Transverse colon (tissue), 4 donors: Measurements from ENCODE around the gene RGS3.

Experiments used
- EP300 ChIP-seq: sonication (generic); formaldehyde crosslinking; IDR thresholded peaks from one replicate; pipeline ENCODE4 v1.6.1; 2017; ENCODE audit warnings: antibody characterized with exemption, low read depth
- POLR2A ChIP-seq: fragments of 450-650 bp; IDR thresholded peaks from one replicate; pipeline ENCODE4 v1.6.1; 2016; ENCODE audit warnings: antibody characterized with exemption, mild to moderate bottlenecking, moderate library complexity
- POLR2AphosphoS5 ChIP-seq, 3 donors: sonication (generic); formaldehyde crosslinking; IDR thresholded peaks; one replicate each; pipeline ENCODE4 v1.6.1; 2016; ENCODE audit warnings: antibody characterized with exemption in 3 of 3
- TF ChIP-seq, protein P1 (sequence below), 5 experiments: fragments of 200-600 bp in 3 of 5; fragments of 450-650 bp in 2 of 5; sonication (generic) in 3 of 5; IDR thresholded peaks; 1 replicate in 2 of 5; 2 replicates in 3 of 5; pipeline ENCODE4 v1.5.1; 2016 to 2017; ENCODE audit warnings: antibody characterized with exemption in 5 of 5, inconsistent platforms in 3 of 5, mild to moderate bottlenecking in 2 of 5, moderate library complexity in 1 of 5

DNA sequence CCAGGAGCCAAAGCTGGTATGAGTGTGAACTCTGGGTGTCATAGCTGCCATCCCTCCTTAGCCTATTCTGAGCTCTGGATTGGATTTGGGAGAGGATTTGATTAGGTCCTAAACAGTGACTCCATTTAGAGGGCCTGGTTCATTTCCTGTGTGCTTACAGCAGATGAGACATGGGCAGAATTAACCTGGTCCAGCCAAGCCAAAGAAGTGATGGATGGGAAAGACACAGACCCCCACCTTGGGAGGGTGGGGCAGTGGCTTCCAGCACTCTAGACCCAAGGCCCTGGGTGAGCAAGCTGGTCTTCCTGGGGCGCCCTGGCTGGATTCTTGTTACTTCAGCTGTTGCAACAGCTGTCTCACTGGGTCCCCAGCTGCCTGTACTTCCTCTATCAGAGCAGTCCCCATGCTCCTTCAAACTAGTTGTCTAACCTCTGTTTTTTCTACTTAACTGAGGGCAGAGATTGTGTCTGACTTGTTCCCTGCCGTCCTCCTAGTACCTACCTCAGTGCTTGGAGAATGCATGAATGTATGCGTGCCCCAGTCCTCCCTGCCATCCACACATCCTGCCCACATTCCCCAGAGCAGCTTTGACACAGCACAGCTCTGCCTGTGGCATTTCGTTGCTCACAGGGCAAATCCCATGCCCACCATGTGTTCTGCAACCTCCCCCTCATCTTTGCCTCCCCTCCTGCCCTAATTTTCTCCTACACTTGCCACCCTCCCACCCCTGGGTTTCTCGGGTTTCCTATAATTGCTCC, 115.9 kb downstream of the RGS3 start:
- TF ChIP-seq, protein P1, sequence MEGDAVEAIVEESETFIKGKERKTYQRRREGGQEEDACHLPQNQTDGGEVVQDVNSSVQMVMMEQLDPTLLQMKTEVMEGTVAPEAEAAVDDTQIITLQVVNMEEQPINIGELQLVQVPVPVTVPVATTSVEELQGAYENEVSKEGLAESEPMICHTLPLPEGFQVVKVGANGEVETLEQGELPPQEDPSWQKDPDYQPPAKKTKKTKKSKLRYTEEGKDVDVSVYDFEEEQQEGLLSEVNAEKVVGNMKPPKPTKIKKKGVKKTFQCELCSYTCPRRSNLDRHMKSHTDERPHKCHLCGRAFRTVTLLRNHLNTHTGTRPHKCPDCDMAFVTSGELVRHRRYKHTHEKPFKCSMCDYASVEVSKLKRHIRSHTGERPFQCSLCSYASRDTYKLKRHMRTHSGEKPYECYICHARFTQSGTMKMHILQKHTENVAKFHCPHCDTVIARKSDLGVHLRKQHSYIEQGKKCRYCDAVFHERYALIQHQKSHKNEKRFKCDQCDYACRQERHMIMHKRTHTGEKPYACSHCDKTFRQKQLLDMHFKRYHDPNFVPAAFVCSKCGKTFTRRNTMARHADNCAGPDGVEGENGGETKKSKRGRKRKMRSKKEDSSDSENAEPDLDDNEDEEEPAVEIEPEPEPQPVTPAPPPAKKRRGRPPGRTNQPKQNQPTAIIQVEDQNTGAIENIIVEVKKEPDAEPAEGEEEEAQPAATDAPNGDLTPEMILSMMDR (IDR thresholded peaks at IDR 0.05) = no peak
- TF ChIP-seq POLR2A = no peak
- TF ChIP-seq POLR2AphosphoS5 (IDR thresholded peaks at IDR 0.05) = no peak
- no peak for TF ChIP-seq EP300
